Activated T-helper 17 cell treated with anti-CD3 and anti-CD28 coated beads, Interleukin-2, amount 50 U/mL, for 72 hours (primary cell): ENCODE results near the gene PIEZO2. TPM values are rescaled to one million over a fixed set of nuclear protein-coding genes. Genes with fewer than 3 reads are reported as not detected.

Source experiments
- ATAC-seq: fragments of 150-1000 bp; cut with Tn5 transposase; replicated peaks from 2 replicates; pipeline ENCODE4 v1.10.0; 2021; ENCODE audit warnings: mild to moderate bottlenecking, moderate library complexity
- H3K27ac Mint-ChIP-seq: one replicate; pipeline ENCODE4 v1.8.0; 2022; ENCODE audit warnings: mixed read lengths
- H3K27me3 Mint-ChIP-seq: one replicate; pipeline ENCODE4 v1.8.0; 2022; ENCODE audit warnings: mixed read lengths
- H3K36me3 Mint-ChIP-seq: one replicate; pipeline ENCODE4 v1.8.0; 2022; ENCODE audit warnings: low read depth, mild to moderate bottlenecking, mixed read lengths
- H3K4me1 Mint-ChIP-seq: one replicate; pipeline ENCODE4 v1.8.0; 2022; ENCODE audit warnings: mixed read lengths
- H3K4me3 Mint-ChIP-seq: one replicate; pipeline ENCODE4 v1.8.0; 2022; ENCODE audit warnings: mild to moderate bottlenecking, mixed read lengths
- H3K9me3 Mint-ChIP-seq: one replicate; pipeline ENCODE4 v1.8.0; 2022; ENCODE audit warnings: mixed read lengths
- total RNA-seq, 2 donors: library from RNA; stranded (reverse); gene quantifications; one replicate each; pipeline ENCODE4 v1.2.3, GENCODE V29; 2022

PIEZO2 gene
- total RNA-seq, 2 donors from 2014 or later = not detected

DNA sequence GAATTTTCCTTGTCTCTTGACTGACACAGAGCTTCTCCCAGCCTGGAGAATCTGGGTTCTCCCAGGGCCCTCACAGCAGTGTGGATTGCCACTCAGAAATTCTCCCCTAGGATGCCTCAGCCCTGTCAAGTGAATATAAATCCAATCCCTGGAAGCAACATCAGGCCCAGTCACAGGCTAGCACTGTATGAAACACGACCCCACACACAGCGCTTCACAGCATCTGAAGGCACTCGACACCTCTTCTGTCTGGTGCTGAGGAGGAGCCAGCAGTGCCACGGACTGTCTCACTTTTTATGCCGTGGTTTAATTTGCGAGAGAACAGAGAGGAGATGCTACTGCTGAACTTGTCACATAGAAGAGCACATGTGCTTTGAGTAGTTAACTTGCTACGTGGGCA is 459.0 kb downstream of the PIEZO2 start:
- peaks cover 9% of the 10 kb centered on the region for H3K27me3 Mint-ChIP-seq
- ATAC-seq = no peak
- no peak overlapping the region for H3K4me3 Mint-ChIP-seq
- no peak overlapping the region for H3K27ac Mint-ChIP-seq
- no peaks in the 10 kb centered on the region for H3K36me3 Mint-ChIP-seq
- no peaks in the 10 kb centered on the region for H3K4me1 Mint-ChIP-seq
- H3K9me3 Mint-ChIP-seq = no peaks in the 10 kb centered on the region

GRCh38 chr18:10690035-10690329 is 459.4 kb downstream of the PIEZO2 start:
- no peak overlapping the region for H3K4me3 Mint-ChIP-seq
- H3K9me3 Mint-ChIP-seq = no peaks in the 10 kb centered on the region
- ATAC-seq = no peak
- no peak overlapping the region for H3K27ac Mint-ChIP-seq
- H3K4me1 Mint-ChIP-seq = no peaks in the 10 kb centered on the region
- peaks cover 8% of the 10 kb centered on the region for H3K27me3 Mint-ChIP-seq
- H3K36me3 Mint-ChIP-seq = no peaks in the 10 kb centered on the region

- H3K36me3 Mint-ChIP-seq = no peaks in the 10 kb centered on the region
- no peak for ATAC-seq
Measured at GRCh38 chr18:10689236-10690034, 459.9 kb downstream of the PIEZO2 start.

DNA sequence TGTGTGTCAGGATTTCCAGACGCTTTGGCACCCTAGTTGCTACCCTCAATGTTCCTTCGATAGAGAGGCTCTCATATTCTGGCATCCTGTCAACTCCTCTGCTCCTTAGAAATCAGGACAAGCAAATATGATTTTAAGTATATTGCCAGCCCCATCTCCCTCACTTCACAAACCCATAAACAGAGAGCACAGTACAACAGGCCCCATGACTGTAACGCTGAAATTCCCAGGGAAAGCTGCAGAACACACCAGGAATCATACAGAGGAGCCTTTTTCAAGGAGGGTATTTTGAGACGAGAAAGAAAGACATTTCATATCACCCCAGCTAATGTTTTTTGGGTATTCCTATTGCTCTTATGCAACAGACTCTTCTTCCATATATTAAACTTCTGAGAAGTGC is 460.6 kb downstream of the PIEZO2 start:
- no peak for ATAC-seq
- H3K9me3 Mint-ChIP-seq = no peaks in the 10 kb centered on the region
- no peaks in the 10 kb centered on the region for H3K4me1 Mint-ChIP-seq
- H3K4me3 Mint-ChIP-seq = no peak overlapping the region
- no peak overlapping the region for H3K27ac Mint-ChIP-seq
- no peaks in the 10 kb centered on the region for H3K36me3 Mint-ChIP-seq
- peaks cover 6% of the 10 kb centered on the region for H3K27me3 Mint-ChIP-seq

More at GRCh38 chr18:10689236-10690034, 459.9 kb downstream of the PIEZO2 start:
- H3K27me3 Mint-ChIP-seq = peaks cover 6% of the 10 kb centered on the region
- H3K4me3 Mint-ChIP-seq = no peak overlapping the region
- no peak overlapping the region for H3K27ac Mint-ChIP-seq
- no peaks in the 10 kb centered on the region for H3K9me3 Mint-ChIP-seq
- no peaks in the 10 kb centered on the region for H3K4me1 Mint-ChIP-seq

DNA sequence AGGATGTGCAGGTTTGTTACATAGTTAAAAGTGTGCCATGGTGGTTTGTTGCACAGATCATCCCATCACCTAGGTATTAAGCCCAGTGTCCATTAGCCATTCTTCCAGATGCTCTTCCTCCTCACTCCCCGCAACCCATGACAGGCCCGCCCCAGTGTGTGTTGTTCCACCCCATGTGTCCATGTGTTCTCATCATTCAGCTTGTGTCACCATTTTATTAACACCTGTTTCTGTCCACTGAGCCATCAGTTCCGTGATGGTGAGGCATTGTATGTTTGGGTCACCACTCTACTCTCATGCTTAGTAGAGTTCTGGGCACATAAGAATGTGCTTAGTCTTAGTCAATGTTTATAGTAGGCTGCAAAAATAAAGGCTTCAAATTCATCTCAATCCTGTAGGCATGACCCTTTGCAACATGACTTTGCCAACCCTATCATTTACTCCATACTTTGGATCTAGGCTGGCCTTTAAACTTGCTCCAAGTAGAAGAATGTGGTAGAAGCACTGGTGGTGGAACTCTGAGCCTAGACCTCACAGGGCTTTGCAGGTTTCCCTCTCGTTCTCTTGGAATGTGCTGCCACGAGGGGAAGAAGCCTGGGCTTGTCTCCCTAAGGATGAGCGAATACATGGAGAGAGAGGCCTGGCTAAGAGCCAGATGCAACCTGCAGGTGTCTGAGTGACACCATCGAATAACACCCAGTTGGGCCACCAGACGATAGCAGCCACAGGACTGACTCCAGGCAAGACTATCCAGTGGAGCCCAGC is 462.0 kb downstream of the PIEZO2 start:
- Mint-ChIP-seq H3K36me3 (no peaks in the 10 kb centered on the region), H3K27ac (no peak overlapping the region), H3K27me3 (peaks cover 4% of the 10 kb centered on the region), H3K4me1 (no peaks in the 10 kb centered on the region), H3K4me3 (no peak overlapping the region), H3K9me3 (no peaks in the 10 kb centered on the region)
- ATAC-seq = no peak

- H3K4me1 Mint-ChIP-seq = no peaks in the 10 kb centered on the region
- ATAC-seq = no peak
Measured at GRCh38 chr18:10686308-10686707, 463.1 kb downstream of the PIEZO2 start.

GRCh38 chr18:10685484-10685883 is 463.9 kb downstream of the PIEZO2 start:
- no peaks in the 10 kb centered on the region for H3K9me3 Mint-ChIP-seq
- H3K36me3 Mint-ChIP-seq = no peaks in the 10 kb centered on the region
- peaks cover 8% of the 10 kb centered on the region for H3K27me3 Mint-ChIP-seq
- no peak overlapping the region for H3K27ac Mint-ChIP-seq
- no peaks in the 10 kb centered on the region for H3K4me1 Mint-ChIP-seq
- no peak for ATAC-seq
- H3K4me3 Mint-ChIP-seq = no peak overlapping the region

More at GRCh38 chr18:10686308-10686707, 463.1 kb downstream of the PIEZO2 start:
- peaks cover 8% of the 10 kb centered on the region for H3K27me3 Mint-ChIP-seq
- H3K27ac Mint-ChIP-seq = no peak overlapping the region
- no peaks in the 10 kb centered on the region for H3K9me3 Mint-ChIP-seq
- no peak overlapping the region for H3K4me3 Mint-ChIP-seq
- no peaks in the 10 kb centered on the region for H3K36me3 Mint-ChIP-seq

DNA sequence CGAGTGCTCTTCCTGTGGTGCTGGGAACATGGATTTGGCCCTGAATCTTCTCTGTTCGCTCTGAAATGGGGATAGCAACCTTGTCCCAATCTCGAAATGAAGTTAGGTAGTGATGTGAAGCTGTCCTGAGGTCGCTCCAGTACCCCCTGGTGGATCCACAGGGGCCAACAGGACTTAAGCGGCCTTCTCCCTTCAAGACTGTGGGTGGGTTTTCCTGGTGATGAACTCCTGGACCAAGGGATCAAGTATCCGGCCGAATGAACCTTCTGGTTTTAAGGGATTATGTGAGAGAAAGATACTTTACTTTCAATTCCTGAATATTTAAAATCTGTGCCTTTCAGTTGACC is 467.0 kb downstream of the PIEZO2 start:
- no peak for ATAC-seq
- Mint-ChIP-seq H3K9me3 (no peaks in the 10 kb centered on the region), H3K27me3 (peaks cover 8% of the 10 kb centered on the region), H3K36me3 (no peaks in the 10 kb centered on the region), H3K4me3 (no peak overlapping the region), H3K4me1 (no peaks in the 10 kb centered on the region), H3K27ac (no peak overlapping the region)

- H3K4me3 Mint-ChIP-seq = no peak overlapping the region
- no peaks in the 10 kb centered on the region for H3K9me3 Mint-ChIP-seq
- H3K27ac Mint-ChIP-seq = no peak overlapping the region
- ATAC-seq = no peak
- H3K27me3 Mint-ChIP-seq = peaks cover 5% of the 10 kb centered on the region
- no peaks in the 10 kb centered on the region for H3K4me1 Mint-ChIP-seq
- no peaks in the 10 kb centered on the region for H3K36me3 Mint-ChIP-seq
Measured at GRCh38 chr18:10681581-10682367, 467.6 kb downstream of the PIEZO2 start.

DNA sequence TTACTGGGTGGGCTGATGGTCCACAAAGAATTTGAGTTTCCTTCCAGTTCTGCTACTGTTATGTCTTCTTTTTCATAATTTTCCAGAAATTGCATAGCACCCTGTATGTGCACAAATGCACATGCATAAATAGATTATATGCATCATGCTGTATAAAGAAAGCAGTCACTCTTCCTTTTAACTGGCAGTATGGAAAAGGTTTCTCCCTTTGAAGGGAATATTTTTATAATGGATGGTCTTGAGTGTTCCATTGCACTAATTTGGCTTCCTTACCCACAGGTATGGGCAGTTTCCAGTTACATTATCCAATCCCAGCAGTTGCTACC is 469.1 kb downstream of the PIEZO2 start:
- ATAC-seq = no peak
- H3K27ac Mint-ChIP-seq = no peak overlapping the region
- no peaks in the 10 kb centered on the region for H3K9me3 Mint-ChIP-seq
- H3K27me3 Mint-ChIP-seq = peaks cover 5% of the 10 kb centered on the region
- no peaks in the 10 kb centered on the region for H3K4me1 Mint-ChIP-seq
- no peak overlapping the region for H3K4me3 Mint-ChIP-seq
- H3K36me3 Mint-ChIP-seq = no peaks in the 10 kb centered on the region

DNA sequence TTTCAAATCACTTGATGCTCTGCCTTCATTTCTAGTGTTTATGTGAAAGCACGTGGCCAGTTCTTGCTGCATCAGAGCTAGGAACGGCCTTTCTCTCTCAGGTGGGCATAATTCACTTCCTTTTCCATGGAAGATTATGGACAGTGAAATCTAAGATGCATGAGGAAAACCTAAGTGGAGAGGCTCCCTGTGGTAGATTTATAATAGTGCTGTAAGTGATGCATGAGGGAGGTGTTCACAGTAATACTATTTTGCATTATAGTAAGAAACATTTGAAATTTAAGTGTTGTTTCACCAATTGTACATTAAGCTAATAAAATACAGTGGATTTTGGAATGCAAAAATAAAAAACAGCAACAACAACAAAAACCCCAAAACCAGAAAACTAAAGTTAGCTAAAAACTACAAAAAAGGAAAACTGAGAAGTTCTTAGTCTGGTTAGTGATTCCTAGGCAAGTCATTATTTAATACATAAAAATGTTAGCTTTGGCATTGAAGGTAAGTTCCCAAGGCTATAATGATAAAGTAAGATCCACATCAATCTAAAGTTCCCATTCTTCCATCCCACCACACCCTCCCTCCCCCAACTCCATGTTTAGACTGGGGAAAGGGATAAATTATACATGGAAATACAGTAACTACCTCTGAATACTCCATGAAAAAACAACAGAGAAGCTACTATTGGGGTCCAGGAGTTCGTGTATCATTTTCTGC is 469.7 kb downstream of the PIEZO2 start:
- H3K36me3 Mint-ChIP-seq = no peaks in the 10 kb centered on the region
- no peaks in the 10 kb centered on the region for H3K9me3 Mint-ChIP-seq
- H3K27ac Mint-ChIP-seq = no peak overlapping the region
- H3K4me1 Mint-ChIP-seq = no peaks in the 10 kb centered on the region
- H3K4me3 Mint-ChIP-seq = no peak overlapping the region
- peaks cover 5% of the 10 kb centered on the region for H3K27me3 Mint-ChIP-seq
- ATAC-seq = no peak

DNA sequence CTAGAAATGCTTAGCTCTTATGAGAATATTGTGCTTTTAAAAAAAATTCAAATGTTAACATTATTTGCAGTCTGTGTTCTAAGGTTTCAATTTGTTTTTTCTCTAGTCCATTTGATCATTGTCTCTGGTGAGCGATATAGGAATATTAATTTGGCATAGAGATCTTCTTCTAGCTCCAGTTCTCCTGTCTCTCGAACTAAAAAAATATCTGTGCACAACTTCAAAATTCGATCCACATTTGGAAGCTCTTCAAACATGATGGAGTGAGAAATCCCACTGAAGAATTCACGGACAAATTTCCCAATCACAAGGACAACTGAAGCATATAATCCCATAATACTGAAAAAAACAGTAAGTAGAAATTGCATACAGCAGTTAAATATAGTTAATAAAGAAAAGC is 477.9 kb downstream of the PIEZO2 start:
- ATAC-seq = no peak
- Mint-ChIP-seq H3K4me1 (no peaks in the 10 kb centered on the region), H3K4me3 (no peak overlapping the region), H3K9me3 (no peaks in the 10 kb centered on the region), H3K36me3 (no peaks in the 10 kb centered on the region), H3K27me3 (peaks cover 8% of the 10 kb centered on the region), H3K27ac (no peak overlapping the region)

DNA sequence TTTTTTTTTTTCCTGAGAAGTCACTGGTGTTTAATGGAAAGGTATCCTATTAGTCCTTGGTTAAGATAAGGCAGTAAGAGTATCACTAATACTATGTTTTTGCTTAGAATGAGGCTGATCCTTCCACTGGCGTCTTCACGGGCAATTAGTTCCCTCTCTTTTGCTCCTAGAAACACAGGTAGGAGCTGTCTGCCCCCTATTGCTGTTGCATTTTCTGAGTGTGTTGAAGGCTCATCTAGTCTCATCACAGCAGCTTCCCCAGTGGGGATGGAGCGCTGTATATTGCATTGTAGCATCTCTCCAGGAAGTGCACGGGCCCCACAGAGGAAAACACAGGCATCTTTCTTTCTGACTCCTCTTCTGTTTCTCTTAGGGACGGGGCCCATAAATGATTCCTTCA is 478.5 kb downstream of the PIEZO2 start:
- Mint-ChIP-seq H3K27ac (no peak overlapping the region), H3K4me3 (no peak overlapping the region), H3K27me3 (peaks cover 8% of the 10 kb centered on the region), H3K36me3 (no peaks in the 10 kb centered on the region), H3K4me1 (no peaks in the 10 kb centered on the region), H3K9me3 (no peaks in the 10 kb centered on the region)
- no peak for ATAC-seq

DNA sequence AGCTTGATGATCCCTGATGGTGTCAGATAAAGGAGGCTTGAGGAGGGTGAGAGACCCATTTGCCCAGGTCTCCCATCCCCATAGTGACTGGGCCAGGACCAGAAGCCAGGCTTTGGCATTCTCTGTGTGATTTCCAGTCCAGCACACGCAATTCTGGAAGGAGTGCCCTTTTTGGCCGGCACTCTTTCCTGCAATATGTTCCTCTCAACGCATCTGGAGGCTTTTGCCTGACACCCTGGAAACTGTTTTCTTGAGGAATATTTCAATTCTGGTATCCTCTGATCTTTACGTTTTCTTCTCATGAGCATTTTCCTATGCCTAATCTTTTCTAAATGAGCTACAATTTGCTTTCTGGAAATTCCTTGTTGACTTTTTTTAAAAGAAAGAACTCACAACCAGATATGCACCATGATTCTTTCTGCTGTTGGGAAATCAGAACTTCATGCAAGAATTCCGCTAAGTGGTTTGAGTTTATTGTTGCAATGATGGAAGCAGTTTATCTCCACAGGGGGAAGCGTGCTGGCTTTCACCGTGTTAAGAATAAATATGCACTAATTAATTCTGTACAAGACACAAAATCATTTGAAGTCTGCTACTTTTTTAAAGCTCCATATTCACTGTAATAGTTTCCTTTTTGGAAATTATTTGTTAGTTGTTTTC is 479.8 kb downstream of the PIEZO2 start:
- Mint-ChIP-seq H3K36me3 (no peaks in the 10 kb centered on the region), H3K27ac (no peak overlapping the region), H3K9me3 (no peaks in the 10 kb centered on the region)

More for the DNA sequence above, 479.8 kb downstream of the PIEZO2 start:
- Mint-ChIP-seq H3K27me3 (peaks cover 8% of the 10 kb centered on the region), H3K4me3 (no peak overlapping the region), H3K4me1 (no peaks in the 10 kb centered on the region)
- no peak for ATAC-seq
